G401 (cell line): Measurements from ENCODE around the gene NXN. TPM values are rescaled to one million over a fixed set of nuclear protein-coding genes. Genes with fewer than 3 reads are reported as not detected.
"Not testable (repeated sequence)": the region's sequence is repeated elsewhere in the genome, so short reads cannot be mapped to it uniquely, and the experiment has no call there.

Source experiments
- DNase-seq: peaks from one replicate; pipeline ENCODE4 v3.0.0-alpha.2; 2015; ENCODE audit warnings: low spot score
- in situ Hi-C: cut with HindIII; loops from 2 replicates; pipeline ENCODE4 v1.10.0; 2016; ENCODE audit warnings: low sequenced_read_pairs, mixed read lengths
- total RNA-seq: library from RNA; depleted of rRNA; stranded (reverse); fragments of >200 nt; shearing (Covaris generic); gene quantifications from 2 replicates; pipeline ENCODE4 v1.2.3, GENCODE V29; 2014

NXN gene
- total RNA-seq, 1 experiment from 2014 or later = 147 TPM

DNA sequence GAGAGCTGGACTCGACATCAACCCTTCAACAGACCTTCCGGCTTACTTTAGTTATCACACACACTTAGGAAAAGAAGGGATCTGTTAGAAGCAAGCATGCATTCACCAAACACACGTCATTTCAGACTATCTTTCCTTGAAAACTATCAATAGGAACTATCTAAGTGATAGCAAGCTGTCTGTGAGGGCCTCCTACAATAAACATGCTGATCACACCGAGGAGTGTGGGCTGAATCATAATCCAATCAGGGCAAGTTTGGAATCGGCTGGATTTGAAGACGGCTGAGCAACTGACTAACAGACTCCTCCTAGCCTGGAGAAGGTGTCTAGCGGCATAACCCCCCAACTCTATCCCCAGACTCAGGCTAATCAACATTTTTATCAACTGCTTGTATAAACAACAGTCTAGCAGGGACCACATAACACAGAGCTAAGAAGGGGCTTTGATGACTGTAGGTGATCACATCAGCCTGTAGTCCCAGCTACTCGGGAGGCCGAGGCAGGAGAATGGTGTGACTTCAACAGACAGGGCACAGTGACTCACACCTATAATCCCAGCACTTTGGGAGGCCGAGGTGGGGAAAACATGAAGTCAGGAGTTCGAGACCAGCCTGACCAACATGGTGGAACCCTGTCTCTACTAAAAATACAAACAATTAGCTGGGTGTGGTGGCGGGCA lies 14.1 kb downstream of the NXN start:
- DNase-seq = no peak
- in situ Hi-C loops = no loop called here

DNA sequence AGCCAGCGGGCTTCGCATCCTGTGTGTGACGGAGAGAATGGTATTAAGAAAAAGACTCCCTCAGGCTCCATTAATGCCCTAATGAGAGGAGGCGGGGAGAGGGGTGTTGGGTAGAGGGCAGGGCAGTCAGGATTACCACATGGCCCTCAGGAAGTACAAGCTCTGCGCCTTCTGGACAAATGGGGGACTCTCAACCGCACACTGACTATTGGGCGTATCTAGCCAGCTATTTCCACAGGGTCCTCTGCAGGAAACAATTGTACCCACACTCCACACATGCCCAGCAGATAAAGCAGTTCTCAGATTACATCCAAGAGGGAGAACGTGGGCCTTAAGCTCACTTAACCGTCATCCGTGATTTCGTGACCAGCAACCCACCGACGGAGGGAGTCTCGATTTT lies 14.7 kb downstream of the NXN start:
- DNase-seq = no peak
- in situ Hi-C loops = no loop called here

DNA sequence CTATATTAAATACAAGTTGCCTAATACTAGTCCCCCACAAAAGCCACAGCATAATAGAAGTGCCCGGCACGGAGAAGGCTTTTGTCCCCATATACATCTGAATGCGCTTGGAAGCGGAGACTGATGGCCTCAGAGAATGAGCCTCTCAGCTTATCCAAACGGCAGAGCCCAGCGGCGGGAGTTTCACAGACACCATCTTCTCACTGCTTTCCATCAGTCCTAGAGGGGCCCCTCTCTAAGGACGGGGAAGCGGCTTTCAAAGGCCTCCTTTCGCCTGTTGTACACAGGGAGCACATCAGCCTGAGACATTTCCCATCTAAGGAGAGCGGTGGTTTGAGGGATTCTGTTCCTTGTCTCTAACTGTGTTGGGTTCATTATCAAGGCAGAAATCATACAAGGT lies 16.9 kb downstream of the NXN start:
- DNase-seq = no peak
- in situ Hi-C loops = no loop called here

DNA sequence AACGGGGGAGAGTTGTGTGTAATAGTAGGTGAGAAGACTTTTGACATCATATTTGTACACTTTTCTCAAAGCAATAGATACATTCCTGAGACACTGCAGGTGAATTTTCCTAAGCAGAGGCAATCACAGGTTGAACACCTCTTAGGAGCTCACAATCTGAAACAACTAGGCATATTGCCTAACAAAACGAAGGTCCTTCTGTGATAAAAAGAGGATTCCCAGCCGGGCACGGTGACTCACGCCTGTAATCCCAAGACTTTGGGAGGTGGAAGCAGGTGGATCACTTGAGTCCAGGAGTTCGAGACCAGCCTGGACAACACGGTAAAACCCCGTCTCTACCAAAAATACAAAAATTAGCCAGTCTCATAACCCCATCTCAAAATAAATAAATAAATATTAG lies 17.4 kb downstream of the NXN start:
- in situ Hi-C loops = no loop called here
- no peak for DNase-seq

DNA sequence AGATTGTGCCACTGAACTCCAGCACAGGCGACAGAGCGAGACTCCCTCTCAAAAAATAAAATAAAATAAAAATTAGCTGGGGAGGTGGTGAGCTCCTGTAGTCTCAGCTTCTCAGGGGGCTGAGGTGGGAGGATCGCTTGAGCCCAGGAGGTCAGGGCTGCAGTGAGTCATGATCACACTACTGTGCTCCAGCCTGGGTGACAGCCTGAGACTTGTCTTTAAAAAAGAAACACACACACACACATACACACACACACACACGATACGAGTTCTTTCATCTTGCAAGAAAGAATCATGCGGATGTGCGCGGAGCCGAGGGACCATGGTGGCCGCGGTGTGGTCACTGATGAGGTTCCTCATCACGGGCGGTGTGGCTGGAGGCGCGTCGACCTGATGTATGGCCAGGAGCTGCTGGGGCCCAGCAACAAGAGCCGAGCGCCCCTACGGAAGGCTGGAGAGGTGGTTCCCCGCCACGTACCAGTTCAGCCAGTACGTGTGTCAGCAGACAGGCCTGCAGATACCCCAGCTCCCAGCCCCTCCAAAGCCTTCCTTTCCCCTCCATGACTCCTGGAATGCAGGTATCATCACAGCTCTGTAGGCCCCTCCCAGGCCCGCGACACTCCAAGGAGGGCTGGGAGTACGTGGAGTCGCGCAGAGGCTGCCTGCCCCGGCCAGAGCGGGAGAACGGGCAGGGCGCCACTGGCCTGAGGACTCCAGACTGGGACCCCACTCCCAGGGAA lies 20.7 kb downstream of the NXN start:
- in situ Hi-C loops = no loop called here
- no peak for DNase-seq

DNA sequence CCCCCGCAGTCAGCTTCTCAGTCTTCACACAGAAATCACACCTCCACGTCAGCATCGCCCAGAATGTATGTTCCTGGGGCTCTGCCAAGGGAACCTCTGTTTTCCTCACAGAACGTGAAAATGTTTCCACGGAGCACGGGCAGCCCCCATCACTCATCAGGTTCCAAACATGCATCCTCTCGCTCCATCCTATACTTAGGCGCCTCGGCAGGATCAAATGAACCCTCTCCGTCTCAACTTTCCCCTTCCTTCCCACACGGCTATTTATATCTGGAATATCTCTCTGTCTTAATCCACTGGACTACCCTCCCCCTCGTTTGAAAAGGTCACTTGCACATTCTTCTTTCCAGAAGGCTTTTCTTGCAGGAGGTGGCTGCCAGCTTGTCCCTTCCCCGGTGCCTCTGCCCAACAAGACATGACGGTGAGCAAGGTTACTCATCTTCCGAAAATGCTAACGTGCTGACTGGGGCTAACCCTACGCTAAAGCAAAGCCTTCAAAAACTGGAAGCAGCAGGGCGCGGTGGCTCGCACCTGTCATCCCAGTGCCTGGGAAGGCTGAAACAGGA lies 21.6 kb downstream of the NXN start:
- DNase-seq = no peak
- in situ Hi-C loops = no loop called here

DNA sequence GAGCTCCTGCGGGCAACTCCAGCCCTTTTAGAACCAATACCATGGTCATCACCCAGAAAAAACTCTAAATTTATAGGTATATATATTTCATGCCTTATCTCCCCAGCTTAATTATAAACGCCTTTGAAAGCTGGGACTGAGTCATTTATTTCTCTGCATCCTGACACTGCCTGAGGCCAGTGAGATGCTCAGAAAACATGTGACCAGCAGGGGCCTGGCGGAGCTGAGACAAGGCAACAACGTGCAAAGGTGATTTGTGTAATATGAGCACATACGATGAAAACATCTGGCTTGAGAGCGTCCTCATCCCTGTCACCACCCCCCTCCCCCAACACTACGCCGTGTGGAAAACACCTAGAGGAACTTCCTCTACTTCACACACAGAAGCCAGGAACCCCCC lies 22.7 kb downstream of the NXN start:
- in situ Hi-C loops = no loop called here
- DNase-seq = no peak

DNA sequence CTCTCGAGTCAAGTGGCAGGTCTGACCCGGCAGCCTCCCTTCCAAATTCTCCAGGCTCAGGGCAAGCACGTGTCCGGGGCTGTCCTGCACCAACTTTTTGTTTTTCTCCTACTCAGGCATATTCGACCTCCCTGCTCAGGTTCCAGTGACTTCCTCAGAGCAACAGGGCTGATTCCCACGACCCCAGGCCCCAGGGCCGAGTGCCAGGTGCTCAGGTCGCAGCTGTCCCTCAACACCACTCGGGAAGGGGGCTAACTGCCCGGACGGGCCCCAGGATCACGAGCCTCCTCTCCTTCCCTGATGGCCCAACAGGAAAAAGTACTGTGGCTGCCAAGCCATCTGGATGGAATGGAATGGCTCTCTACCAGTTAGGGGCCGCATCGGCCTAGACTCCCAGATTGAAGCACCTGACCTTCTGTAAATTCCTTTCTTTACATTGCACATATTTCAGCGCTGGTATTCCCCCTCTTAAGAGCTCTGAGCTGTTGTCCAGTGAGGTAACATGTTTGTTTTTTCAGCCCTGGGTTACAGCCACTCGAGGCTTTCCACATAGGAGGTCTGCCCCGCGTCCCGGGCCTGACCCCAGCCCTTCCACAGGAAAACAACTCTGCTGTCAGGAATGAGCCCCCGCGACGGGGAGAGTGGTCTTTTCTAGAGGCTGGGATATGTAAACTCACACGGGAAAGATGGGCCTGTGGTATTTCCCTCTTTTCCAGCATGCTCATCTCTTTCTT lies 25.0 kb downstream of the NXN start:
- in situ Hi-C loops = no loop called here
- DNase-seq = peak; percentile 39

DNA sequence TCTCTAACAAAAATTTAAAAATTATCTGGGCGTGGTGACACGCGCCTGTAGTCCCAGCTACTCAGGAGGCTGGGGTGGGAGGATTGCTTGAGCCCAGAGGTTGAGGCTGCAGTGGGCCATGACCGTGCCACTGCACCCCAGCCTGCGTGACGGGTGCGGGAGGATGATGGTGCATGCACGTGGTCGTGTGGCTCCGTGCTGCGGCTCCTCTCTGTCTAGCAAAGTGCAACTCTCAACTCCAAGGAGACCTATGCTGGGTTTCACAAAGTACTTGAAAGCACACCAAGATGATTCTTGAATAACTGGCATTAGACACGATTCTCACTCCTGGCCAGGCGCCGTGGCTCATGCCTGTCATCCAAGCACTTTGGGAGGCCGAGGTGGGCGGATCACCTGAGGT lies 25.8 kb downstream of the NXN start:
- in situ Hi-C loops = no loop called here
- no peak for DNase-seq

DNA sequence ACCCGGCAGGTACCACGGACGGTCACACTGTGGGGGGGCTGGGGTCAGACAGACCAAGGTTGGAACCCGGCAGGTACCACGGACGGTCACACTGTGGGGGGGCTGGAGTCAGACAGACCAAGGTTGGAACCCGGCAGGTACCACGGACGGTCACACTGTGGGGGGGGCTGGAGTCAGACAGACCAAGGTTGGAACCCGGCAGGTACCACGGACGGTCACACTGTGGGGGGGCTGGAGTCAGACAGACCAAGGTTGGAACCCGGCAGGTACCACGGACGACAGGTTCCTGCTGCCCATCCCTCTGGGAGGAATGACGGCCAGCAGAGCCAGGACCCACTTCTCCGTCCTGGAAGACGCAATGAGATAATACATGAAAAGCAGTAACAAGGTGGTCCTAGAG lies 27.0 kb downstream of the NXN start:
- DNase-seq, in situ Hi-C loops: not testable (repeated sequence)

DNA sequence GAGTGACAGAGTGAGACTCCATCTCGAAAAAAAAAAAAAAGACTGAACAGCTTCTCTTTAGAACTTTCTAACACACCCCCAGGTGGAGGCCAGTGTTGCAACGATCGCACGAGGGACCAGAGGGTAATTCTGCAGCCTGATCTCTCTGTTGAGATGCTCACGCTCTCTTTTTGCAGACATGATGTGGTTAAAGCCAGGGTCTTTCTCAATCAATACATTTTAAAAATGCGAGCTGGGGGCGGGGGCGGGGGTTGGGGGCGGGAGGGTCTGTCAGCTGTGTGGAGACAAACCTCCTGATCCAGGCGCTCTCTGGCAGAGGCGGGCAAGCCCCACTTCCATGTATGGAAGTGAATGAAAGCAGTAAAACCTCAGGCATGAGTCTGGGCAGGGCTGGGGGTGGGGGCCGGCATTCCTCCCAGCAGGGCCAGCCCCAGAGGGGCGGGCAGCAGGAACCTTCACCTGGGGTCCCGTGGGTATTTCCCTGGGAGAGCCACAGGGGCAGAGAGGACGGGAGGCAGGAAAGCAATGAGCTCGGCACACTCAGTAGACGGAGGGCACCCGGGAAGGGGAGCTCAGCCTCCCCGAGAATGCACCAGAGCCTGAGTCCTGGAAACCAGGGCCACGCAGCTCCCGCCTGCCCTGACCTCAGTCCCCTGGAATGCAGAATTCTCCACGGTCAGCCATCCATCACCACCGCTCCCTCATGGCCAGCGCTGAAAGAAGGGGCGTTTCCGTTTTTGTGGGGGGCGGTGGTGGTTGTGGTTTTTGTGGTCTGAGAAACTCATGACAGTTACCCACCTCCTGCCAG lies 28.0 kb downstream of the NXN start:
- peak; percentile 32 for DNase-seq
- in situ Hi-C loops = no loop called here

DNA sequence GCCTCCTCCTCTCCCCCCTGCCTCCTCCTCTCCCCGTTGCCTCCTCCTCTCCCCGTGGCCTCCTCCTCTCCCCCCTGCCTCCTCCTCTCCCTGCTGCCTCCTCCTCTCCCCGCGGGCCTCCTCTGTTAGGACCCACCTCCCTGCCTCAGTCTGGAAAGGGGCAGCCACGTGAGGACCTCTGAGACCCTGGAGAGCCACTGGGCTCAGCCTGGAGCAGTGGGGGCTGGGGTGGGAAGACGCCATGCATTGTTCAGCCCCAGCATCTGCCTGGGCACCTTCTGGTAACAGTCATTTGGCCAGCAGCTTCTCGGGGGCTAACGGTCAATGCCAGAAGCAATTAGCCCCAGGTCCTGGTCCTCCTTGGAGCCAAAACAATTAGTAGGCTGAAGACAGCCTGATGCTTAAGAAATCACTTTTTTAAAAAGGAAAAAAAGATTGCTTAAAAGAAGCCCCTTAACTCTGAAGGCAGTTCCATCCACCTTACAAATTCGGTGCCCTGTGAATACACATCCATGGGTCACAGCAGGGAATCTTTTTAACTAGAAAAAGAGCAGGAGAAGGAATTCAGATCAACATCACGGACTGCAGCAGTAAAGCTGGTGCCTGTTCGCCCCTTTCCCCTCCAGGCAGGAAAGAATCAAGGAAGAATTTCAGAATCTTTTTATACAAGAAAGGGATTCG lies 29.8 kb downstream of the NXN start:
- in situ Hi-C loops = no loop called here
- no peak for DNase-seq

DNA sequence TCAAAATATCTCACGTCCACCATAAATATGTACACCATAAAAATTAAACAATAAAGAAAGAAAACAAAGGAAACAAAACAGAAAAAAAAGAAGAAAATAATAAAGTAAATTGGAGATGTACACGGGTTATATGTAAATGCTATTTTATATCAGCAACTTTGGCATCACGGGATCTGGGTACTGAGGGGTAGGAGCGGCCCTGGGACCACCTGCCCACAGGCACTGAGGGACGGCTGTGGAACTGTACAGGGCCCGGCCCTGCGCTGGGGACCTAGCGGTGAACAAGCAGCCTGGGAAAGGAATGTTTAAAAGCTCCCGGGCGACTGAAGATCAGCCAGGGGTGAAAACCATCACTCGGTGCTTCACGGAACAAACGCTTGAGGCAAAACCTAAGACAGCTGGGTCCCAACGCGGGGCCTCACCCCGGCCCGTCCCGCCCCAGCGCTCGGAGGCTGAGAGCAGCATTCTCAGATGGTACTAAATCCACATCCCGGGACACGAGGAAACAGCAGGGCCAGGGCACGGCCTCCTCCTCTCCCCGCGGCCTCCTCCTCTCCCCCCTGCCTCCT lies 31.2 kb downstream of the NXN start:
- DNase-seq = peak; percentile 37
- in situ Hi-C loops = no loop called here

DNA sequence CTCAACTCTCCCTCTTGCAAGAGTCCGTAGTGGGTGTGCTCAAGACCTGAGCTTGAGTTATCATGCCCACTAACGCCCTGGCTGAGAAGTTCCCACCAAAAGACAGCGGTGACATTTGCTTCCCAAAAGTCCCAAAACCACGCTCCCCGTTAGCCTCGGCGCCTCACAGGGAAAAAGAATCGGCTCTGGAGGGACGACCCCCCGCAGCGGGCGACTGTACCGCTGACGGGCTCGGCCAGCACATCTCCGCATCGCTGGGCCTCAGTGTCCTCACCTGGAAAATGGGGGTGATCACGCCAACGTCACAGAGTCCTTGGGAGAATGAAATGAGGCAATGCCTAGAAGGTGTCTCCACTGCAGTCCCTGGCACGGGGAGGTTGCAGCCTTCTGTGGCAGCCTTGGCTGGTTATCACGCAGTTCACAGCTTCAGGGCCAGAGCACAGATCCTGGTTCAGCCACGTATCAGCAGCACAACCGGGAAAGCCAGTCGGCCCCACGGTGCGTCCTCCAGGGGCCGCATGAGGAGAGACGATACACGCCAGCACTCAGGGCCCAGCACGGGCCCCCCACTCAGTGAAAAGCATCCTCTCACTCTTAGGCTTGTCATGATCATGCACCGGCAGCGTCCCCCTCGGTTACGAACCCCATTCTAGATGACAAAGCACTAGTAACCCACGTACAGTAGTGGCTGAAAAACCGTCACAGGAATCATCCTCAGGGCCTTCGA lies 32.9 kb downstream of the NXN start:
- in situ Hi-C loops = no loop called here
- DNase-seq = no peak

DNA sequence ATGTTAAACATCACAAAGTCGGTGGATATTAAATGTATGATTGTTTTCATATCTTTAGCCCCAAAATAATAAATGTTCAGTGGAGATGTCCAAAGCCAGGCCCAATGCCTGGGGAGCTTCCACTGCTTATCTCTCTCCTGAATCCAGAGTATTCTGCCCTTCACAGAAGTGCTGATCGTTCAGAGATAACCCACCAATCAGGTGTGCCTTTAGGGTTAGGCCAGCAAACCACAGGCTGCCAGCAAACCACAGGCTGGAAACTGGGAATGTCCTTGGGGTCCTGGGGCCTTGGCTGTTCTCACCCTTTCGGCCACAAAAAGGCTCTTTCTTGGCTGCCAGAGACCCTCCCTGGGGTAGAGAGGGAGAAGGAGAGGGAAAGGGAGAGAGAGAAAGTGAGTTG lies 33.9 kb downstream of the NXN start:
- no peak for DNase-seq
- in situ Hi-C loops = no loop called here

DNA sequence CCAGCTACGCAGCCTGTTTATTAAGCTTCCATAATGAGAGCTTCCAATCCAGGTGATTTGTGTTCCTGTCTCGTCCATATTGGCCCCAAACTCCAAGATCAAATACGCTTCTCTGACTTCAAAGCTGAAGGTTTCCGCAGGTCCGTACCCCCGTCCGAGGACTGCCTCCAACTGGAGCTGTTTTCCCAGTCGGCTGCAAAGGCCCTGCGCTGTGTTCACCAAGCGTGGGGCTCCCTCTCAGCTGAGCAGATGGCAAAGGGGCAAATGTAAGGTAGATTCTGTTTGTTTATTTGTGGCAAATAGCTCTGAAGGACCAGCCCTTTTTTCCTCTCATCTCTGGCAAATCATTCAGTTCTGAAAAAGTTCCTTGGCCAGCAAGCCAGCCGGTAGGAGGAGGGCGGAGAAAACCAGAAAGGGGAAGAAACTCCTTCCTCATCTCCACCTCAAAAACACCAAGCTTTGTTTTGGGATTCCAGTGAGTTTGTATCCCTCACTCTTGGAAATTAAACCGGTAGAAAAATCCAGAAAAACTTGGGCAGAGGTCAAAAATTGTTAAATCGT lies 35.2 kb downstream of the NXN start:
- DNase-seq = no peak

DNA sequence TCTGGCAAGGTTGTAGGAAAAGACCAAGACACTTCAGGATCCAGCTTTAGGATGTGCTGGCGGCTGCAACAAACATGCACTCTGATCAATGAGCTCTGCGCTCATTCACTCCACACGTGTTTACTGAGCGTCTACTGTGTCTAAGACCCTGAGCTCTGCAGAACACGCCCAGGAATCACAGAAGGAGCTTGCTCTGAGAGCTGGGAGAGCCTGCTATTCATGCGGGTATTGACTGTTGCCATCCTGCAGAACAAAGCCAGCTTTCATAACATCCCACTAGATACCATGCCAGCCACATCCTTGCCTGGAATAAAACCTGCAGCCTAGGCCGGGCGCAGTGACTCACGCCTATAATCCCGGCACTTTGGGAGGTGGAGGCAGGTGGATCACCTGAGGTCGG lies 44.1 kb downstream of the NXN start:
- in situ Hi-C loops = no loop called here
- DNase-seq = no peak

More for the DNA sequence above, 35.2 kb downstream of the NXN start:
- in situ Hi-C loops = no loop called here
